Measurements from ENCODE around the gene CGNL1.

The CGNL1 gene

DNA sequence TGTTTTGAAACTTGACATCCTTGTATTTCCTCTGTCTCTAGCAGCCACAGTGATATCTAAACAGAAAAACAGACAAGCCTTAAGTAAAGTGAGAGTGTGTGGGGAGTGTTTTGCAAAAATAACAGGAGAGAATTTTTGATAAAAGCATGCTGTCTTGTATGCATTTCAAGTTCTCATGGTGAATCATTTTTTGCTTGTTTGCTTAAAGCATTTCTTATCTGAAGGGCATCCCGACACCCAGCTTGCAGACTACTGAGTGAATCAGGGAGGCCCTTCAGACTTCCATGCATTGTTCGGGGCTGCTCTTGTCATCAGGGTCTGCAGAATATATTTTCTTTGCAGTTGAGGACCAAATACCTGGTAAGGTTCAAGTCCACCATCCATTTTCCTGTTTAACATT lies 8.5 kb downstream of the CGNL1 start:
- DNase-seq (ENCODE audit: low spot score) = no peak
- TF ChIP-seq, protein P1, sequence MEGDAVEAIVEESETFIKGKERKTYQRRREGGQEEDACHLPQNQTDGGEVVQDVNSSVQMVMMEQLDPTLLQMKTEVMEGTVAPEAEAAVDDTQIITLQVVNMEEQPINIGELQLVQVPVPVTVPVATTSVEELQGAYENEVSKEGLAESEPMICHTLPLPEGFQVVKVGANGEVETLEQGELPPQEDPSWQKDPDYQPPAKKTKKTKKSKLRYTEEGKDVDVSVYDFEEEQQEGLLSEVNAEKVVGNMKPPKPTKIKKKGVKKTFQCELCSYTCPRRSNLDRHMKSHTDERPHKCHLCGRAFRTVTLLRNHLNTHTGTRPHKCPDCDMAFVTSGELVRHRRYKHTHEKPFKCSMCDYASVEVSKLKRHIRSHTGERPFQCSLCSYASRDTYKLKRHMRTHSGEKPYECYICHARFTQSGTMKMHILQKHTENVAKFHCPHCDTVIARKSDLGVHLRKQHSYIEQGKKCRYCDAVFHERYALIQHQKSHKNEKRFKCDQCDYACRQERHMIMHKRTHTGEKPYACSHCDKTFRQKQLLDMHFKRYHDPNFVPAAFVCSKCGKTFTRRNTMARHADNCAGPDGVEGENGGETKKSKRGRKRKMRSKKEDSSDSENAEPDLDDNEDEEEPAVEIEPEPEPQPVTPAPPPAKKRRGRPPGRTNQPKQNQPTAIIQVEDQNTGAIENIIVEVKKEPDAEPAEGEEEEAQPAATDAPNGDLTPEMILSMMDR (IDR thresholded peaks at IDR 0.05; ENCODE audit: extremely low read depth, missing control alignments) = no peak

DNA sequence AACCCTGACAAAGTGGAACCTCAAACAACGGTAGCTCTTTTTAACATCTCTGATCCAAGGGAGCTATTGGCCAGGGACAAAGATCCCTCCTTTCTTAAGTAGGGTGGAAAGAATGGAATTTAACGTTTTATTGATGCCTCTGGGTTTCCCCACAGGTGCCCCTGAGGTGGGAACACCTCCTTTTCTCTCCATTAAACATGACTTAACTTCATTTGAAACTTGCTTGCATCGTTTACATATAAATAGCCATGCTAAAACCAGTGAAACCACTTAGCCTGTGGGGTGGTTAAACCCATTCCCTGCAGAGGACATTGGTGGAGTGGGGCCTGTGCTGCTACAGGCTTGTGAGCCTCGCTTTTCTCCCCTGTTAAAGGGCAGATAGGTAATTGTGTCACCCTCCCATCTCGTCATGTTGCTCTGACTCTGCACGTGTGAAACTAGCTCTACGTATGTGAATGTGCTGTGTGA lies 9.7 kb downstream of the CGNL1 start:
- TF ChIP-seq, protein P1 (IDR thresholded peaks at IDR 0.05; ENCODE audit: extremely low read depth, missing control alignments) = no peak
- no peak for DNase-seq (ENCODE audit: low spot score)

DNA sequence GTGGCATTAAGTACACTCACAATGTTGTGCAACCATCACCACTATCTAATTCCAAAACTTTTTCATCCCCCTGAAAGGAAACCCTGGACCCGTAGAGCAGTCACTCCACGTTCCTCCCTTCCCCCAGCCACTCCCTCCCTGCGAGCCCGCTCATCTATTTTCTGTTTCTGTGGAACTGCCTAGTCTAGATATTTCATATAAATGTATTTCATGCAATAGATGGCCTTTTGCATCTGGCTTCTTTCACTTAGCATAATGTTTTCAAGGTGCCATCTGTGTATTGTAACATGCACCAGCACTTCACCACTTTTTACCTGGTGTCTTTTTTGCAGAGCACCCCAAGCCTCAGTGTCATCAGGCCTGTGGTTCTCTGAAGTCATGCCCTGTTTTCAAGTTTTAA lies 10.7 kb downstream of the CGNL1 start:
- TF ChIP-seq, protein P1 (IDR thresholded peaks at IDR 0.05; ENCODE audit: extremely low read depth, missing control alignments) = no peak
- DNase-seq (ENCODE audit: low spot score) = no peak

DNA sequence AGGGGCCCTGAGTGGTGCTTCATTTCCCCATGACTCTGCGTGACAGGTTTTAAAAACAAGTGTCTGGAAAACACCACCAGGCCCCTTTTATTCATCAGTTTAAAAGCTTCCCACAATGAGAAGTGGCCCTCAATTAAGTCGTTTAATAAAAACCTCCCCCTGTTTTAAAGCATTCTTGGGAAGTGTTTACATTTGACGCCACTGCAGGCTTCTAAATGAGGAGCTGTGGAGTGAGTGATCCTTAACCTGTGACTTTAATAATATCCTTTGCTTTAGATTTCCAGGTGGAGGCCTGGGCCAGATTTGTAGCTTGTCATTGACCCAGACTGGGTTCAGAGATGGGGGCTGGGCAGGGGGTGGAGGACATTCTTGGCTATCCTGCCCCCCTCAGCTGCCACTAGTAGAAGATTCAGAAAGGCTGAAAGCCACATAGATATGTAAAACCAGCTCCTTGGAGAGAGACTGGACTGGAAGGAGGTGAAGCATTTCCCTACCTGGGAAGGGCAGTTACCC lies 11.3 kb downstream of the CGNL1 start:
- no peak for DNase-seq (ENCODE audit: low spot score)
- TF ChIP-seq, protein P1 (IDR thresholded peaks at IDR 0.05; ENCODE audit: extremely low read depth, missing control alignments) = no peak

DNA sequence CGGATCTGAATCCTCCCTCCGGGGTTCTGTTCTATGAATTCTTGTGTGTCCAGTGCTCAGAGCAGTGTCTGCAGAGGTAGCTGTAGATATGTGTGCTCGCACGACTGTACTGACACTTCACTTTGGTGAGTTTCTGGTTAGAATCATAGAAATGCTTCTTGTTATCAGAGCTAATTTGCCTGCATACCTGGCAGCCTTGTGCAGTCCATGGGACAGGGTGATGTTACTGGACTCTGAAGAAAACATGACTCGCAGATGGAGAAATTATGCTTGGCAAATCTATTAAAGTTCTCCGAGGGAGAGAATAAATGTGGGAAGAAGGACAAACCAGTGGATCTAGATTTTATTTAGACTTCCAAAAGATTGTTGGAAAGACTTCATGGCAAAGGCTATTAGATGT lies 12.2 kb downstream of the CGNL1 start:
- TF ChIP-seq, protein P1 (IDR thresholded peaks at IDR 0.05; ENCODE audit: extremely low read depth, missing control alignments) = no peak
- DNase-seq (ENCODE audit: low spot score) = no peak

DNA sequence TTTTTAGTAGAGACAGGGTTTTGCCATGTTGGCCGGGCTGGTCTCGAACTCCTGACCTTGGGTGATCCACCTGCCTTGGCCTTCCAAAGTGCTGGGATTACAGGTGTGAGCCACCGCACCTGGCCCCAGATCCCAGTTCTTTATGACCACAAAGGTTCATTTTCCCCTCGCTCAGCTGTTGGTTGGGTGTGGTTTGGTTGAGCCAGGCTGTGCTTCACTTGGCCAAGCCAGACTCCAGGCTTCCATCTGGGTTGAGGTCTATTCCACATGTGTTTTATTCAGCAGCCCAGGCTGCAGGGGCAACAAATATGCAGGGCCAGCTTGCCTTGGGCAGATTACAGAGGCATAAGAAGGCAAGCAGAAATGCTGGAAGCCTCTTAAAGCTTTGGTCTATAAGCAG lies 13.7 kb downstream of the CGNL1 start:
- TF ChIP-seq, protein P1 (IDR thresholded peaks at IDR 0.05; ENCODE audit: extremely low read depth, missing control alignments) = no peak
- no peak for DNase-seq (ENCODE audit: low spot score)

DNA sequence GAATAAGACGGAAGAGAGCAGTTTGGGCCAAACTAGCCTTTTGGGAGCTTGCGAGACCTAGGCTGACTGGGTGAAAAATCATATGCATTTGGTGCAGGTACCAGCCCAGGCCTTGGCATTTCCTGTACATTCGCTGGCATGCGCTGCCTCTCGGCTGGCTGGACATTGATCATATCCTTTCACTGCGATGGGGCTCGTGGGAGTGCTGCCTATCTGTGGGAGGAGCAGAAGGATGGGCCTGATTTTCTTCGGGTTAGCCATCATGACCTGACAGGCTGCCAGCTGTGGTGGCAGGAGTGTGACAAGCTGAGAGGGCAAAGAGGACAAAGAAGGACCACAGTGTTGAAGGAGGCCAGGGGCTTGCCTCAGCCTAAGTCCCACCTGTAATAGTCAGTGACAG lies 14.3 kb downstream of the CGNL1 start:
- DNase-seq (ENCODE audit: low spot score) = no peak
- TF ChIP-seq, protein P1 (IDR thresholded peaks at IDR 0.05; ENCODE audit: extremely low read depth, missing control alignments) = no peak
